PC-3 (cell line): Measurements from ENCODE around the gene DGCR2. TPM values are rescaled to one million over a fixed set of nuclear protein-coding genes. Genes with fewer than 3 reads are reported as not detected.

Experiments
- ATAC-seq: fragments of 200-7000 bp; cut with Tn5 transposase; 2 replicates; pipeline ENCODE4 v1.9.1; 2020; ENCODE audit warnings: mild to moderate bottlenecking, moderate library complexity
- BruUV-seq: library from RNA; stranded (reverse); fragments of 400-500 nt; replicated peaks from 2 replicates; lab custom pipeline; 2021; lab: Mats Ljungman, UMichigan
- CTCF ChIA-PET: fragments of 300-600 bp; sonication (Branson Sonifier 250); formaldehyde crosslinking; loops from one replicate; lab custom pipeline; 2022; ENCODE audit warnings: antibody characterized with exemption; lab: Charles Lee
- POLR2A ChIA-PET: fragments of 300-600 bp; sonication (Branson Sonifier 250); formaldehyde crosslinking; loops from one replicate; lab custom pipeline; 2022; ENCODE audit warnings: antibody characterized with exemption; ENCODE audit not compliant: unreplicated experiment; lab: Charles Lee
- DNase-seq: peaks from one replicate; pipeline ENCODE4 v3.0.0-alpha.2; 2015
- H2AFZ ChIP-seq: fragments of 300-600 bp; sonication (generic); 2 replicates; pipeline ENCODE4 v1.6.0; 2016; ENCODE audit warnings: antibody characterized with exemption, low read length
- H3F3A ChIP-seq: fragments of 300-600 bp; sonication (generic); one replicate; pipeline ENCODE4 v1.6.0; 2017; ENCODE audit warnings: antibody characterized with exemption, low read length, control low read depth, mild to moderate bottlenecking; ENCODE audit not compliant: unreplicated experiment
- H3K27ac ChIP-seq: fragments of 300-600 bp; sonication (generic); 2 replicates; pipeline ENCODE4 v1.5.1; 2016; ENCODE audit warnings: mild to moderate bottlenecking, low read length
- H3K27me3 ChIP-seq: fragments of 300-600 bp; sonication (generic); 2 replicates; pipeline ENCODE4 v1.6.1; 2016; ENCODE audit warnings: low read length, mixed read lengths
- H3K36me3 ChIP-seq: fragments of 300-600 bp; sonication (generic); 2 replicates; pipeline ENCODE4 v1.6.1; 2016; ENCODE audit warnings: low read depth, mixed run types, low read length, mixed read lengths
- H3K4me1 ChIP-seq: fragments of 300-600 bp; sonication (generic); 2 replicates; pipeline ENCODE4 v1.5.1; 2016; ENCODE audit warnings: low read length; ENCODE audit not compliant: insufficient read depth
- H3K4me2 ChIP-seq: fragments of 300-600 bp; sonication (generic); 2 replicates; pipeline ENCODE4 v1.6.0; 2016; ENCODE audit warnings: low read length
- H3K4me3 ChIP-seq: fragments of 300-600 bp; sonication (generic); 2 replicates; pipeline ENCODE4 v1.5.1; 2016; ENCODE audit warnings: mild to moderate bottlenecking, low read length, mixed read lengths
- H3K79me2 ChIP-seq: fragments of 300-600 bp; sonication (generic); 2 replicates; pipeline ENCODE4 v1.6.1; 2017; ENCODE audit warnings: low read length, mixed read lengths
- H3K9ac ChIP-seq: fragments of 300-600 bp; sonication (generic); 2 replicates; pipeline ENCODE4 v1.6.0; 2016; ENCODE audit warnings: mild to moderate bottlenecking, low read length
- H3K9me2 ChIP-seq: fragments of 300-600 bp; sonication (generic); replicated peaks from 2 replicates; pipeline ENCODE4 v1.6.1; 2016; ENCODE audit warnings: mixed run types, low read length, mixed read lengths
- H3K9me3 ChIP-seq: fragments of 300-600 bp; sonication (generic); 2 replicates; pipeline ENCODE4 v1.6.1; 2016; ENCODE audit warnings: low read length, mixed read lengths
- H4K20me1 ChIP-seq: fragments of 300-600 bp; sonication (generic); 2 replicates; pipeline ENCODE4 v1.6.1; 2016; ENCODE audit warnings: low read length, mixed read lengths
- EZH2 ChIP-seq: fragments of 300-600 bp; sonication (generic); IDR thresholded peaks from one replicate; pipeline ENCODE4 v1.6.1; 2017; ENCODE audit warnings: antibody characterized with exemption, mild to moderate bottlenecking, low read length; ENCODE audit not compliant: unreplicated experiment
- EZH2phosphoT487 ChIP-seq: fragments of 300-600 bp; sonication (generic); IDR thresholded peaks from 2 replicates; pipeline ENCODE4 v1.6.1; 2018; ENCODE audit warnings: mild to moderate bottlenecking, antibody characterized with exemption, low read length, borderline replicate concordance
- intact Hi-C: fragments of 100-400 bp; cut with micrococcal nuclease; formaldehyde crosslinking; loops from 2 replicates; pipeline ENCODE4 v1.9.0; 2023
- total RNA-seq: library from RNA; depleted of rRNA; stranded (reverse); fragments of >200 nt; gene quantifications from 2 replicates; pipeline ENCODE4 v1.2.3, GENCODE V29; 2014
- TF ChIP-seq, protein P1 (sequence below): fragments of 300-600 bp; sonication (generic); conservative IDR thresholded peaks from 2 replicates; pipeline ENCODE4 v1.5.1; 2017; ENCODE audit warnings: antibody characterized with exemption, low read depth, mild to moderate bottlenecking, low read length

DGCR2 gene
- total RNA-seq, 1 experiment from 2014 or later: 36.1 TPM

DNA sequence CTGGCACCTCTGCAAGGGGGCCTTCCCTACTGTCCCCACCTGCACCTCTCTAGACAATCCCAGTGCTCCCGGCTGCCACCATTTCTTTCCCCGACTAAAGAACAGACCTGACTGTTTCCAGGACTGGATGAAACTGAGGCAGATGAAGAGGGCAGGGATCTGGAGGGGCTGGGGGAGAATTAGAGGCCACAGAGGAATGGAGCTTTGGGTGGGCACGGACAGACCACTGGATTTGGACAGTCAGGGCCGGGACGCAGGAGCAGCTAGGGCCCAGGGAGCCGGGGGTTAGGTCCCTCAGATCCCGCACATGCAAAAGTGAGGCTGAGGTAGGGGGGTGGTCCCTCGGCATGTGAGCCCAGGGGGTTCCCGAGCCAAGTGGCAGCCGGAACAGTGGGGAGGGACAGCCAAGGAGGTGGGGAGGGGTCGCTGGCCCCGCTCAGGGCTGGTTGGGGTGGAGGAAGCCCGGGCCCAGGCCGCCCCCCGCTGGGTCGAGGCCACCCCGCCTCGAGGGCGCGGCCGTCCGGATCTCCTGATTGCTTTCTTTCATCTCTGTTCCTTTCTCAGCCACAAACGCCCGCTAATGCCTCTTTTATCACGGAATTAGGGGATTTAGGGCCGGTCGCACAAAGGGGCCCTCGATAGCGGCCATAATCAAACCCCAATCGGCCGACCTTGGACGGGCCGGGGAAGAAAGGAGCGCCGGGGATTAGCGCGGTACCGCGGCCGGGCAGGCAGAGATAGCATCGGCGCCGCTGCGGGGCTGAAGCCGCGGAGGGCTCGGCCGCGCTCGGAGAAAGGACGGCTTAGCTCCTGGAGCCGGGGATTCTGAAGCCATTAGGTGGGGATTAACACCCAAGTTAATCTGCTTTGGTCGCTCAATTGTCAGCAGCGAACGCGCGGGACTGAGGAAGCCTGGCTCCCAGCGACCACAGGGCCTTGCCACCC, 47.1 kb upstream of the DGCR2 start:
- H2AFZ ChIP-seq: peak overlapping the region; percentile 63; the same call in 1 of the 2 replicates
- H3K4me2 ChIP-seq: peak overlapping the region; percentile 87
- peaks cover 22% of the 10 kb centered on the region for H3K4me1 ChIP-seq
- CTCF ChIA-PET: interaction anchor here (0.6 kb wide), 1 partner anchor 69 kb away, joined by 4 read pairs; no protein-coding TSS in a partner anchor
- H3K27ac ChIP-seq: no peak overlapping the region
- DNase-seq: no peak
- peak overlapping the region; percentile 61 for H3K4me3 ChIP-seq
- peaks cover 36% of the 10 kb centered on the region for H3K79me2 ChIP-seq
- H3K9me2 ChIP-seq: no peaks in the 10 kb centered on the region
- no peak overlapping the region for H3K9ac ChIP-seq
- BruUV-seq: no TSS peak
- POLR2A ChIA-PET: no interaction called here
- ATAC-seq: no peak
- TF ChIP-seq EZH2phosphoT487: no peak
- peak; percentile 24 for TF ChIP-seq EZH2
- no peaks in the 10 kb centered on the region for H3K9me3 ChIP-seq
- H3K27me3 ChIP-seq: peaks cover 28% of the 10 kb centered on the region
- intact Hi-C loops: no loop called here
- no peaks in the 10 kb centered on the region for H3F3A ChIP-seq
- H4K20me1 ChIP-seq: no peaks in the 10 kb centered on the region
- H3K36me3 ChIP-seq: no peaks in the 10 kb centered on the region

DNA sequence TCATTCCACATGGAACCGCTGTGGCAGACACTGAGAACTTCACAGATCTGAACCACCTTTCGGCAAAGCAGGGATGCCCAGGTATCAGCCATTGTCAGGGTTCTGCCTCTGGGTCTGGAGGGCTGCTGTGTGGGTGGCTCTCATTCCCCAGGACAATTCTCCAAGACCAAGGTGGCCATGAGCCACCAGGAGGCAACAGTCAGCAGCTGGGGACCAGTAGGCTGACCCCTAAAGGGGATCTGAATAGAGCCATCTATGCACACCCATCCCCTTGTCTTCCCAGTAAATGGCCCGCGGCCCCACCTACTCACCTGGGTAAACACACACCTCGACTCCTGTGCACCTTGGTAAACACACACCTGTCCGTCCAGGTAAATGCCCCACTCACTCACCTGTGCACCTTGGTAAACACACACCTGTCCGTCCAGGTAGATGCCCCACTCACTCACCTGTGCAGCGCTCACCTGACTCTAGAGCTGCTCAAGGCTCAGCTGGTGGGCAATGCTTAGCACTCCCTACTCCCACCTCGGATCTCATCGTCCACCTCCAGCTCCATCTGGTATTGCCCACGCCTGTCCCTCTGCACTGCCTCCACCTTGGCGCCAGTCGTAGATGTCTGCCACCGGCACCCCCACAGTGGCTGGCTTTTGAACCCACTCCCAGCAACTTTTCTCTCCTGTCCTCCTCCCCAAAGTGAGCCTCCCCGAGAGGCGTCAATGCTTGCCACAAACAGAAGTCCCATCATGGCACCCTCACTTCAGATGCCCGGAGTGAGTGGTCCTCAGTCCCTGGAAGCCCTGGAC, 46.1 kb upstream of the DGCR2 start:
- H3F3A ChIP-seq: no peaks in the 10 kb centered on the region
- POLR2A ChIA-PET: no interaction called here

More for the DNA sequence above, 46.1 kb upstream of the DGCR2 start:
- intact Hi-C loops: no loop called here
- H3K27ac ChIP-seq: no peak overlapping the region
- CTCF ChIA-PET: interaction anchor here (0.6 kb wide), 1 partner anchor 70 kb away, joined by 4 read pairs; no protein-coding TSS in a partner anchor
- no peaks in the 10 kb centered on the region for H3K9me3 ChIP-seq
- no peak overlapping the region for H3K9ac ChIP-seq
- BruUV-seq: no TSS peak
- peaks cover 26% of the 10 kb centered on the region for H3K79me2 ChIP-seq
- TF ChIP-seq, protein P1, sequence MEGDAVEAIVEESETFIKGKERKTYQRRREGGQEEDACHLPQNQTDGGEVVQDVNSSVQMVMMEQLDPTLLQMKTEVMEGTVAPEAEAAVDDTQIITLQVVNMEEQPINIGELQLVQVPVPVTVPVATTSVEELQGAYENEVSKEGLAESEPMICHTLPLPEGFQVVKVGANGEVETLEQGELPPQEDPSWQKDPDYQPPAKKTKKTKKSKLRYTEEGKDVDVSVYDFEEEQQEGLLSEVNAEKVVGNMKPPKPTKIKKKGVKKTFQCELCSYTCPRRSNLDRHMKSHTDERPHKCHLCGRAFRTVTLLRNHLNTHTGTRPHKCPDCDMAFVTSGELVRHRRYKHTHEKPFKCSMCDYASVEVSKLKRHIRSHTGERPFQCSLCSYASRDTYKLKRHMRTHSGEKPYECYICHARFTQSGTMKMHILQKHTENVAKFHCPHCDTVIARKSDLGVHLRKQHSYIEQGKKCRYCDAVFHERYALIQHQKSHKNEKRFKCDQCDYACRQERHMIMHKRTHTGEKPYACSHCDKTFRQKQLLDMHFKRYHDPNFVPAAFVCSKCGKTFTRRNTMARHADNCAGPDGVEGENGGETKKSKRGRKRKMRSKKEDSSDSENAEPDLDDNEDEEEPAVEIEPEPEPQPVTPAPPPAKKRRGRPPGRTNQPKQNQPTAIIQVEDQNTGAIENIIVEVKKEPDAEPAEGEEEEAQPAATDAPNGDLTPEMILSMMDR: peak; percentile 27; the same call in 1 of the 2 replicates
- no peak for TF ChIP-seq EZH2
- peaks cover 15% of the 10 kb centered on the region for H3K4me1 ChIP-seq
- ATAC-seq (no peak; the same call in 1 of the 2 replicates), DNase-seq (no peak)
- no peaks in the 10 kb centered on the region for H3K36me3 ChIP-seq
- H2AFZ ChIP-seq: no peak overlapping the region
- H3K4me2 ChIP-seq: no peak overlapping the region
- H3K4me3 ChIP-seq: no peak overlapping the region
- no peaks in the 10 kb centered on the region for H4K20me1 ChIP-seq
- H3K9me2 ChIP-seq: no peaks in the 10 kb centered on the region
- peaks cover 28% of the 10 kb centered on the region for H3K27me3 ChIP-seq
